IMR-90 (cell line): ENCODE data around the gene ST14. TPM values are rescaled to one million over a fixed set of nuclear protein-coding genes. Genes with fewer than 3 reads are reported as not detected.

Source experiments
- ATAC-seq: fragments of 200-7000 bp; cut with Tn5 transposase; 2 replicates; pipeline ENCODE4 v1.9.1; 2020; ENCODE audit warnings: low read depth, mild to moderate bottlenecking, moderate library complexity
- BruUV-seq: library from RNA; stranded (reverse); fragments of 400-500 nt; replicated peaks from 2 replicates; lab custom pipeline; 2021; lab: Mats Ljungman, UMichigan
- CTCF ChIA-PET: fragments of 300-600 bp; formaldehyde crosslinking; extraction: SDS; loops from one replicate; lab custom pipeline; 2021; ENCODE audit warnings: antibody characterized with exemption; lab: Yijun Ruan, JAX
- POLR2A ChIA-PET: fragments of 300-600 bp; sonication (Branson Sonifier 250); formaldehyde crosslinking; loops from one replicate; lab custom pipeline; 2022; ENCODE audit warnings: antibody characterized with exemption; ENCODE audit not compliant: unreplicated experiment; lab: Charles Lee
- DNase-seq: peaks from one replicate; pipeline ENCODE4 v3.0.0; 2013
- H2AFZ ChIP-seq: replicated peaks from 2 replicates; pipeline ENCODE3; 2013; ENCODE audit warnings: low read length, mild to moderate bottlenecking; ENCODE audit not compliant: poor library complexity
- H2AK5ac ChIP-seq: 2 replicates; pipeline ENCODE4 v1.6.1; 2013; ENCODE audit warnings: low read depth, low read length, inconsistent platforms
- H2AK9ac ChIP-seq: replicated peaks from 2 replicates; pipeline ENCODE3; 2013; ENCODE audit warnings: mild to moderate bottlenecking, low read depth, low read length, moderate library complexity; ENCODE audit not compliant: poor library complexity
- H2BK120ac ChIP-seq: 2 replicates; pipeline ENCODE4 v1.6.1; 2013; ENCODE audit warnings: low read depth, low read length, inconsistent platforms
- H2BK15ac ChIP-seq: 3 replicates; pipeline ENCODE4 v1.6.1; 2013; ENCODE audit warnings: low read depth, low read length, inconsistent platforms
- H2BK20ac ChIP-seq: 2 replicates; pipeline ENCODE4 v1.6.1; 2013; ENCODE audit warnings: low read depth, mild to moderate bottlenecking, inconsistent platforms, low read length, moderate library complexity
- H2BK5ac ChIP-seq: 2 replicates; pipeline ENCODE4 v1.6.1; 2013; ENCODE audit warnings: mild to moderate bottlenecking, low read depth, low read length, inconsistent platforms; ENCODE audit not compliant: poor library complexity, severe bottlenecking
- H3K14ac ChIP-seq: replicated peaks from 2 replicates; pipeline ENCODE4 v1.6.1; 2013; ENCODE audit warnings: low read depth, low read length, inconsistent platforms
- H3K18ac ChIP-seq: 2 replicates; pipeline ENCODE4 v1.6.1; 2013; ENCODE audit warnings: low read depth, low read length, control low read depth
- H3K23ac ChIP-seq: 2 replicates; pipeline ENCODE4 v1.6.1; 2013; ENCODE audit warnings: low read depth, low read length, inconsistent platforms
- H3K27ac ChIP-seq: 2 replicates; pipeline ENCODE4 v1.5.1; 2013; ENCODE audit warnings: mild to moderate bottlenecking, control low read depth, low read length; ENCODE audit not compliant: insufficient read depth
- H3K27me3 ChIP-seq: 2 replicates; pipeline ENCODE4 v1.6.1; 2013; ENCODE audit warnings: low read length; ENCODE audit not compliant: control insufficient read depth, insufficient read depth
- H3K36me3 ChIP-seq: 2 replicates; pipeline ENCODE4 v1.6.1; 2013; ENCODE audit warnings: low read length, mixed read lengths; ENCODE audit not compliant: control insufficient read depth, insufficient read depth
- H3K4ac ChIP-seq: 2 replicates; pipeline ENCODE4 v1.6.1; 2013; ENCODE audit warnings: low read depth, low read length, inconsistent platforms
- H3K4me1 ChIP-seq: 2 replicates; pipeline ENCODE4 v1.6.1; 2013; ENCODE audit warnings: low read length, mixed read lengths; ENCODE audit not compliant: control insufficient read depth, insufficient read depth
- H3K4me2 ChIP-seq: 2 replicates; pipeline ENCODE4 v1.6.1; 2013; ENCODE audit warnings: low read depth, mild to moderate bottlenecking, control low read depth, low read length, moderate library complexity
- H3K4me3 ChIP-seq: 2 replicates; pipeline ENCODE4 v1.5.1; 2013; ENCODE audit warnings: low read depth, mild to moderate bottlenecking, control low read depth, low read length, moderate library complexity; ENCODE audit not compliant: insufficient read depth
- H3K56ac ChIP-seq: 2 replicates; pipeline ENCODE4 v1.6.1; 2013; ENCODE audit warnings: low read length, inconsistent platforms; ENCODE audit not compliant: insufficient read depth; ENCODE audit errors: extremely low read depth
- H3K79me1 ChIP-seq, 2 experiments: 2 replicates each; pipeline ENCODE4 v1.6.1; 2013; ENCODE audit warnings: low read length in 2 of 2, inconsistent platforms in 1 of 2, low read depth in 1 of 2
- H3K9ac ChIP-seq: 2 replicates; pipeline ENCODE4 v1.6.1; 2013; ENCODE audit warnings: low read depth, low read length, control low read depth
- H3K9me1 ChIP-seq: 2 replicates; pipeline ENCODE4 v1.6.1; 2013; ENCODE audit warnings: low read length, inconsistent platforms; ENCODE audit not compliant: insufficient read depth
- H3K9me3 ChIP-seq: 2 replicates; pipeline ENCODE4 v1.6.1; 2013; ENCODE audit warnings: low read length; ENCODE audit not compliant: control insufficient read depth, insufficient read depth
- H4K20me1 ChIP-seq: 2 replicates; pipeline ENCODE4 v1.6.1; 2013; ENCODE audit warnings: low read length, inconsistent platforms; ENCODE audit not compliant: insufficient read depth
- H4K5ac ChIP-seq: 2 replicates; pipeline ENCODE4 v1.6.1; 2013; ENCODE audit warnings: mild to moderate bottlenecking, low read depth, low read length, control low read depth
- H4K8ac ChIP-seq, 2 experiments: 2 replicates each; pipeline ENCODE4 v1.6.1; 2013; ENCODE audit warnings: low read depth in 2 of 2, low read length in 2 of 2, control low read depth in 1 of 2, inconsistent platforms in 1 of 2
- H4K91ac ChIP-seq: 2 replicates; pipeline ENCODE4 v1.6.1; 2013; ENCODE audit warnings: low read depth, low read length, inconsistent platforms; ENCODE audit not compliant: insufficient read depth
- BHLHE40 ChIP-seq: fragments of 150-350 bp; IDR thresholded peaks from 2 replicates; pipeline ENCODE4 v1.6.1; 2016; ENCODE audit warnings: mild to moderate bottlenecking, low read depth, low read length
- CEBPB ChIP-seq: IDR thresholded peaks from 2 replicates; pipeline ENCODE4 v1.6.1; 2012; ENCODE audit warnings: low read depth, low read length, improper control_type of control experiment
- CHD1 ChIP-seq: IDR thresholded peaks from 2 replicates; pipeline ENCODE4 v1.6.1; 2012; ENCODE audit warnings: low read depth, low read length, improper control_type of control experiment
- ELK1 ChIP-seq: fragments of 150-350 bp; IDR thresholded peaks from 2 replicates; pipeline ENCODE4 v1.6.1; 2016; ENCODE audit warnings: low read depth, mild to moderate bottlenecking, low read length, moderate library complexity, borderline replicate concordance
- FOS ChIP-seq: fragments of 150-350 bp; IDR thresholded peaks from 2 replicates; pipeline ENCODE4 v1.6.1; 2016; ENCODE audit warnings: low read depth, low read length
- MAFK ChIP-seq: IDR thresholded peaks from 2 replicates; pipeline ENCODE4 v1.6.1; 2012; ENCODE audit warnings: low read depth, low read length, improper control_type of control experiment
- MAZ ChIP-seq: IDR thresholded peaks from 2 replicates; pipeline ENCODE4 v1.6.1; 2012; ENCODE audit warnings: low read depth, mild to moderate bottlenecking, low read length, improper control_type of control experiment, moderate library complexity, borderline replicate concordance
- MXI1 ChIP-seq: IDR thresholded peaks from 2 replicates; pipeline ENCODE4 v1.6.1; 2012; ENCODE audit warnings: low read depth, mild to moderate bottlenecking, low read length, moderate library complexity, borderline replicate concordance
- NFE2L2 ChIP-seq: fragments of 150-350 bp; IDR thresholded peaks from 2 replicates; pipeline ENCODE4 v1.6.1; 2016; ENCODE audit warnings: low read depth, mild to moderate bottlenecking, low read length
- RAD21 ChIP-seq: IDR thresholded peaks from 2 replicates; pipeline ENCODE4 v1.6.1; 2012; ENCODE audit warnings: low read length, improper control_type of control experiment
- RCOR1 ChIP-seq: IDR thresholded peaks from 2 replicates; pipeline ENCODE4 v1.6.1; 2012; ENCODE audit warnings: mild to moderate bottlenecking, low read length, improper control_type of control experiment; ENCODE audit not compliant: insufficient replicate concordance
- RFX5 ChIP-seq: IDR thresholded peaks from 2 replicates; pipeline ENCODE4 v1.8.0; 2012; ENCODE audit warnings: low read depth, mild to moderate bottlenecking, low read length, moderate library complexity
- SMC3 ChIP-seq: fragments of 150-350 bp; IDR thresholded peaks from 2 replicates; pipeline ENCODE4 v1.6.1; 2016; ENCODE audit warnings: low read depth, mild to moderate bottlenecking, antibody characterized with exemption, low read length, moderate library complexity
- WGBS, 2 experiments: methylation state at CpG; one replicate each; pipeline versions ENCODE4 v1.1.5 to v1.1.7; 2013; ENCODE audit warnings: missing lambda C conversion rate in 2 of 2; ENCODE audit not compliant: insufficient read length in 1 of 2; ENCODE audit errors: extremely low coverage in 2 of 2; 5-methylcytosine and 5-hydroxymethylcytosine counted together
- dilution Hi-C: fragments of 300-500 bp; cut with HindIII; formaldehyde crosslinking; loops from one replicate; pipeline ENCODE4 v1.14.3; 2018; ENCODE audit warnings: low sequenced_read_pairs; ENCODE audit not compliant: unreplicated experiment
- in situ Hi-C: fragments of 300-500 bp; cut with MboI; formaldehyde crosslinking; loops from 3 replicates; pipeline ENCODE4 v1.14.3; 2019; ENCODE audit warnings: low sequenced_read_pairs, inconsistent platforms, mixed read lengths
- intact Hi-C: fragments of 100-400 bp; cut with micrococcal nuclease; formaldehyde crosslinking; loops from 2 replicates; pipeline ENCODE4 v1.10.0; 2022
- polyA plus RNA-seq, 3 experiments: library from polyadenylated mRNA; depleted of rRNA; stranded (reverse); fragments of >200 nt; gene quantifications; 2 replicates each; pipeline ENCODE4 v1.2.3, GENCODE V29; 2012; ENCODE audit warnings: low replicate concordance in 1 of 3
- total RNA-seq: library from RNA; depleted of rRNA; stranded (reverse); fragments of >200 nt; gene quantifications from 2 replicates; pipeline ENCODE4 v1.2.3, GENCODE V29; 2012
- TF ChIP-seq, protein P1 (sequence below): conservative IDR thresholded peaks from 2 replicates; pipeline ENCODE4 v1.5.1; 2012; ENCODE audit warnings: mild to moderate bottlenecking, low read depth, low read length, improper control_type of control experiment

ST14 gene
- total and polyA plus RNA-seq, 2 of the 4 experiments (the other 2 are of a cell fraction) = not detected

- no peak overlapping the region for H3K4me3 ChIP-seq
- H3K18ac ChIP-seq = no peak overlapping the region
- WGBS, 2 experiments = 83% methylated on average over 2 of the region's 15 CpGs; no CpG with 5 or more reads in 1 of the 2 experiments
- BruUV-seq = no TSS peak
- no peak overlapping the region for H2AK5ac ChIP-seq
- no peak overlapping the region for H3K9ac ChIP-seq
- no peak overlapping the region for H2BK120ac ChIP-seq
- H3K9me3 ChIP-seq = no peaks in the 10 kb centered on the region
- no peak overlapping the region for H3K14ac ChIP-seq
- dilution Hi-C loops (loop anchor here (25.0 kb wide), 1 partner anchor 209 kb away; no protein-coding TSS in a partner anchor), intact Hi-C loops (no loop called here), in situ Hi-C loops (no loop called here)
- no peaks in the 10 kb centered on the region for H3K9me1 ChIP-seq
- no peak overlapping the region for H2BK15ac ChIP-seq
- H4K5ac ChIP-seq = no peak overlapping the region
- H3K79me1 ChIP-seq = no peaks in the 10 kb centered on the region
- ChIA-PET CTCF (interaction anchor here (0.6 to 1.4 kb wide), 3 partner anchors 14 to 1859 kb away, joined by 3 to 4 read pairs (median 3); no protein-coding TSS in a partner anchor), POLR2A (no interaction called here)
- H4K20me1 ChIP-seq = no peaks in the 10 kb centered on the region
- H3K27me3 ChIP-seq = no peaks in the 10 kb centered on the region
- peaks cover 23% of the 10 kb centered on the region for H3K36me3 ChIP-seq
- H4K8ac ChIP-seq = no peak overlapping the region
- no peak overlapping the region for H2BK5ac ChIP-seq
- no peak overlapping the region for H3K56ac ChIP-seq
- no peak overlapping the region for H2AK9ac ChIP-seq
- H3K23ac ChIP-seq = no peak overlapping the region
- no peak overlapping the region for H4K91ac ChIP-seq
- ATAC-seq = peak; percentile 55; the same call in 1 of the 2 replicates
- no peak overlapping the region for H2AFZ ChIP-seq
- no peak for DNase-seq
- no peak overlapping the region for H3K4me2 ChIP-seq
- H3K27ac ChIP-seq = no peak overlapping the region
- H3K4ac ChIP-seq = no peak overlapping the region
- no peak overlapping the region for H2BK20ac ChIP-seq
- peaks cover 3% of the 10 kb centered on the region; the same call in 1 of the 2 replicates for H3K4me1 ChIP-seq
- TF ChIP-seq BHLHE40 (no peak), CHD1 (no peak), FOS (no peak), RCOR1 (no peak), MAFK (no peak), SMC3 (no peak), MXI1 (no peak), RAD21 (no peak), RFX5 (no peak), CEBPB (no peak), MAZ (no peak), NFE2L2 (no peak), ELK1 (no peak)
- TF ChIP-seq, protein P1, sequence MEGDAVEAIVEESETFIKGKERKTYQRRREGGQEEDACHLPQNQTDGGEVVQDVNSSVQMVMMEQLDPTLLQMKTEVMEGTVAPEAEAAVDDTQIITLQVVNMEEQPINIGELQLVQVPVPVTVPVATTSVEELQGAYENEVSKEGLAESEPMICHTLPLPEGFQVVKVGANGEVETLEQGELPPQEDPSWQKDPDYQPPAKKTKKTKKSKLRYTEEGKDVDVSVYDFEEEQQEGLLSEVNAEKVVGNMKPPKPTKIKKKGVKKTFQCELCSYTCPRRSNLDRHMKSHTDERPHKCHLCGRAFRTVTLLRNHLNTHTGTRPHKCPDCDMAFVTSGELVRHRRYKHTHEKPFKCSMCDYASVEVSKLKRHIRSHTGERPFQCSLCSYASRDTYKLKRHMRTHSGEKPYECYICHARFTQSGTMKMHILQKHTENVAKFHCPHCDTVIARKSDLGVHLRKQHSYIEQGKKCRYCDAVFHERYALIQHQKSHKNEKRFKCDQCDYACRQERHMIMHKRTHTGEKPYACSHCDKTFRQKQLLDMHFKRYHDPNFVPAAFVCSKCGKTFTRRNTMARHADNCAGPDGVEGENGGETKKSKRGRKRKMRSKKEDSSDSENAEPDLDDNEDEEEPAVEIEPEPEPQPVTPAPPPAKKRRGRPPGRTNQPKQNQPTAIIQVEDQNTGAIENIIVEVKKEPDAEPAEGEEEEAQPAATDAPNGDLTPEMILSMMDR = no peak
Measured at GRCh38 chr11:130145975-130146776, 13.4 kb upstream of the ST14 start.
